Dendritic cell treated with granulocyte-macrophage colony-stimulating factor and Interleukin-4, amounts not matched to agents 40 ng/mL and 50 ng/mL, for 4 days (primary cell): ENCODE data around the gene ISLR.

Experiments used
- H3K27ac Mint-ChIP-seq: one replicate; pipeline ENCODE4 v1.8.0; 2022; ENCODE audit warnings: mild to moderate bottlenecking, mixed read lengths
- H3K27me3 Mint-ChIP-seq: one replicate; pipeline ENCODE4 v1.8.0; 2022; ENCODE audit warnings: mild to moderate bottlenecking, mixed read lengths
- H3K36me3 Mint-ChIP-seq: one replicate; pipeline ENCODE4 v1.8.0; 2022; ENCODE audit warnings: low read depth, mixed read lengths
- H3K4me1 Mint-ChIP-seq: one replicate; pipeline ENCODE4 v1.8.0; 2022; ENCODE audit warnings: low read depth, mixed read lengths
- H3K4me3 Mint-ChIP-seq: one replicate; pipeline ENCODE4 v1.8.0; 2022; ENCODE audit warnings: mild to moderate bottlenecking, moderate library complexity, mixed read lengths
- H3K9me3 Mint-ChIP-seq: one replicate; pipeline ENCODE4 v1.8.0; 2022; ENCODE audit warnings: mixed read lengths
- intact Hi-C: fragments of 100-400 bp; cut with micrococcal nuclease; formaldehyde crosslinking; loops from one replicate; pipeline ENCODE4 v1.15.0; 2022

The ISLR gene

GRCh38 chr15:74172701-74173379, 670 bp upstream of the ISLR start:
- Mint-ChIP-seq H3K36me3 (no peaks in the 10 kb centered on the region), H3K4me3 (no peak overlapping the region), H3K27ac (no peak overlapping the region), H3K4me1 (peaks cover 5% of the 10 kb centered on the region), H3K27me3 (peaks cover 4% of the 10 kb centered on the region), H3K9me3 (no peaks in the 10 kb centered on the region)
- intact Hi-C loops = no loop called here

GRCh38 chr15:74174219-74174957, 878 bp downstream of the ISLR start:
- Mint-ChIP-seq H3K9me3 (no peaks in the 10 kb centered on the region), H3K4me1 (peaks cover 5% of the 10 kb centered on the region), H3K27me3 (no peaks in the 10 kb centered on the region), H3K27ac (no peak overlapping the region), H3K36me3 (no peaks in the 10 kb centered on the region), H3K4me3 (no peak overlapping the region)
- intact Hi-C loops = no loop called here

GRCh38 chr15:74174958-74175253, 1.4 kb downstream of the ISLR start:
- Mint-ChIP-seq H3K9me3 (no peaks in the 10 kb centered on the region), H3K27ac (no peak overlapping the region), H3K27me3 (no peaks in the 10 kb centered on the region), H3K36me3 (no peaks in the 10 kb centered on the region), H3K4me3 (no peak overlapping the region), H3K4me1 (peaks cover 5% of the 10 kb centered on the region)
- intact Hi-C loops = no loop called here

GRCh38 chr15:74175271-74176191, 2.0 kb downstream of the ISLR start:
- H3K4me1 Mint-ChIP-seq = peaks cover 5% of the 10 kb centered on the region
- intact Hi-C loops = no loop called here
- H3K36me3 Mint-ChIP-seq = no peaks in the 10 kb centered on the region
- H3K4me3 Mint-ChIP-seq = no peak overlapping the region
- no peak overlapping the region for H3K27ac Mint-ChIP-seq
- H3K9me3 Mint-ChIP-seq = no peaks in the 10 kb centered on the region
- peaks cover 2% of the 10 kb centered on the region for H3K27me3 Mint-ChIP-seq

GRCh38 chr15:74176262-74177214, 3.0 kb downstream of the ISLR start:
- Mint-ChIP-seq H3K4me1 (peaks cover 5% of the 10 kb centered on the region), H3K9me3 (no peaks in the 10 kb centered on the region), H3K27me3 (peaks cover 2% of the 10 kb centered on the region), H3K4me3 (no peak overlapping the region), H3K36me3 (no peaks in the 10 kb centered on the region), H3K27ac (no peak overlapping the region)
- intact Hi-C loops = no loop called here

- intact Hi-C loops = no loop called here
Measured at GRCh38 chr15:74178326-74179100, 5.0 kb downstream of the ISLR start.

GRCh38 chr15:74179101-74179841, 5.8 kb downstream of the ISLR start:
- H3K4me1 Mint-ChIP-seq = no peaks in the 10 kb centered on the region

More at GRCh38 chr15:74178326-74179100, 5.0 kb downstream of the ISLR start:
- Mint-ChIP-seq H3K9me3 (no peaks in the 10 kb centered on the region), H3K27ac (no peak overlapping the region), H3K4me3 (no peak overlapping the region), H3K27me3 (peaks cover 6% of the 10 kb centered on the region), H3K36me3 (no peaks in the 10 kb centered on the region), H3K4me1 (peaks cover under 1% of the 10 kb centered on the region)

GRCh38 chr15:74179983-74180880, 6.7 kb downstream of the ISLR start:
- Mint-ChIP-seq H3K27me3 (peaks cover 6% of the 10 kb centered on the region), H3K36me3 (no peaks in the 10 kb centered on the region), H3K4me1 (no peaks in the 10 kb centered on the region), H3K27ac (no peak overlapping the region), H3K9me3 (no peaks in the 10 kb centered on the region), H3K4me3 (no peak overlapping the region)
- intact Hi-C loops = no loop called here

More at GRCh38 chr15:74179101-74179841, 5.8 kb downstream of the ISLR start:
- intact Hi-C loops = no loop called here
- Mint-ChIP-seq H3K27me3 (peaks cover 6% of the 10 kb centered on the region), H3K27ac (no peak overlapping the region), H3K9me3 (no peaks in the 10 kb centered on the region), H3K4me3 (no peak overlapping the region), H3K36me3 (no peaks in the 10 kb centered on the region)

GRCh38 chr15:74180881-74181602, 7.5 kb downstream of the ISLR start:
- Mint-ChIP-seq H3K4me1 (no peaks in the 10 kb centered on the region), H3K27me3 (peaks cover 6% of the 10 kb centered on the region), H3K4me3 (no peak overlapping the region), H3K27ac (no peak overlapping the region), H3K36me3 (no peaks in the 10 kb centered on the region), H3K9me3 (no peaks in the 10 kb centered on the region)
- intact Hi-C loops = no loop called here

- Mint-ChIP-seq H3K9me3 (no peaks in the 10 kb centered on the region), H3K27me3 (peaks cover 7% of the 10 kb centered on the region), H3K36me3 (no peaks in the 10 kb centered on the region), H3K4me3 (no peak overlapping the region), H3K27ac (no peak overlapping the region), H3K4me1 (no peaks in the 10 kb centered on the region)
- intact Hi-C loops = no loop called here
Measured at GRCh38 chr15:74182131-74182530, 8.6 kb downstream of the ISLR start.

- Mint-ChIP-seq H3K4me3 (no peak overlapping the region), H3K27me3 (peaks cover 8% of the 10 kb centered on the region), H3K9me3 (no peaks in the 10 kb centered on the region), H3K4me1 (no peaks in the 10 kb centered on the region), H3K27ac (no peak overlapping the region), H3K36me3 (no peaks in the 10 kb centered on the region)
- intact Hi-C loops = no loop called here
Measured at GRCh38 chr15:74184582-74185091, 11.1 kb downstream of the ISLR start.
